ENCODE results near the gene GDF7. TPM values are rescaled to one million over a fixed set of nuclear protein-coding genes. Genes with fewer than 3 reads are reported as not detected.

The GDF7 gene
- polyA plus RNA-seq, 1 experiment = 0.32 TPM

- no peak for DNase-seq (ENCODE audit: low read depth)
- Histone ChIP-seq H3K36me3 (ENCODE audit: control insufficient read depth, insufficient read depth, low read length) (peaks cover 3% of the 10 kb centered on the region), H3K27me3 (ENCODE audit: control insufficient read depth, insufficient read depth, low read length) (no peaks in the 10 kb centered on the region), H3K4me3 (ENCODE audit: low read depth, low read length) (no peak overlapping the region)
- ChIA-PET CTCF (interaction anchor here (1.3 to 11.0 kb wide), 6 partner anchors 8 to 269 kb away, joined by 3 to 126 read pairs (median 6); partner anchors contain the start of gene GDF7), POLR2A (no interaction called here)
- TF ChIP-seq CTCF (IDR thresholded peaks at IDR 0.05; ENCODE audit: insufficient read depth, low read depth, low read length) = no peak
Observed at GRCh38 chr2:20647738-20648137, 19.2 kb upstream of the GDF7 start.

DNA sequence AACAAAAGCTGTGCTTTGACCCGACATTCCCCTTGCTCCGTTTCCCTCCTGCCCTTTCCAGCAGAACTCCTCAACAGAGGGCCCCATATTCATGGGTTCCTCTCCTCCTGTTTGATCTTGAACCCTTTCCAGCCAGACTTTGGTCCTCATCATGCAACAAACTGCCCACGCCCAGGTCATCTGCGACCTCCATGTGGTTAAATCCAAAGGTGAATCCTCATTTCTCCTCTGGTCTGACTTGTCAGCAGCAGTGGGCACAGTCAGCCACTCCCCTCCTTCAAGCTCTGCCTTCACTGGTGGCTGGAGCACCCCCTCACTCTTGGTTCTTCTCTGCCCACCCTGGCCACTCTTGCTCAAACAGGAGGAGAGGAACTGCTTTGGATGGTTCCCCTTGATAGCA is 18.7 kb upstream of the GDF7 start:
- H3K36me3 ChIP-seq (ENCODE audit: control insufficient read depth, insufficient read depth, low read length) = peaks cover 3% of the 10 kb centered on the region
- H3K27me3 ChIP-seq (ENCODE audit: control insufficient read depth, insufficient read depth, low read length) = no peaks in the 10 kb centered on the region
- H3K4me3 ChIP-seq (ENCODE audit: low read depth, low read length) = no peak overlapping the region
- DNase-seq (ENCODE audit: low read depth) = no peak
- CTCF ChIA-PET = interaction anchor here (1.3 to 11.0 kb wide), 6 partner anchors 8 to 269 kb away, joined by 3 to 126 read pairs (median 5); partner anchors contain the start of gene GDF7
- no peak for TF ChIP-seq CTCF (IDR thresholded peaks at IDR 0.05; ENCODE audit: insufficient read depth, low read depth, low read length)
- POLR2A ChIA-PET = no interaction called here

- no peak overlapping the region for H3K4me3 ChIP-seq (ENCODE audit: low read depth, low read length)
- H3K36me3 ChIP-seq (ENCODE audit: control insufficient read depth, insufficient read depth, low read length) = peaks cover 3% of the 10 kb centered on the region
- H3K27me3 ChIP-seq (ENCODE audit: control insufficient read depth, insufficient read depth, low read length) = no peaks in the 10 kb centered on the region
- POLR2A ChIA-PET = no interaction called here
- no peak for TF ChIP-seq CTCF (IDR thresholded peaks at IDR 0.05; ENCODE audit: insufficient read depth, low read depth, low read length)
- no peak for DNase-seq (ENCODE audit: low read depth)
- CTCF ChIA-PET = interaction anchor here (0.7 to 11.0 kb wide), 9 partner anchors 9 to 270 kb away, joined by 3 to 126 read pairs (median 5); partner anchors contain the start of gene GDF7
Observed at GRCh38 chr2:20648831-20649230, 18.1 kb upstream of the GDF7 start.

GRCh38 chr2:20649576-20649975 is 17.4 kb upstream of the GDF7 start:
- ChIA-PET CTCF (interaction anchor here (0.7 to 11.0 kb wide), 8 partner anchors 10 to 238 kb away, joined by 3 to 126 read pairs (median 4); partner anchors contain the start of gene GDF7), POLR2A (no interaction called here)
- TF ChIP-seq CTCF (IDR thresholded peaks at IDR 0.05; ENCODE audit: insufficient read depth, low read depth, low read length) = no peak
- Histone ChIP-seq H3K4me3 (ENCODE audit: low read depth, low read length) (no peak overlapping the region), H3K27me3 (ENCODE audit: control insufficient read depth, insufficient read depth, low read length) (peaks cover 2% of the 10 kb centered on the region; the same call in 1 of the 2 replicates), H3K36me3 (ENCODE audit: control insufficient read depth, insufficient read depth, low read length) (peaks cover 1% of the 10 kb centered on the region)
- no peak for DNase-seq (ENCODE audit: low read depth)

DNA sequence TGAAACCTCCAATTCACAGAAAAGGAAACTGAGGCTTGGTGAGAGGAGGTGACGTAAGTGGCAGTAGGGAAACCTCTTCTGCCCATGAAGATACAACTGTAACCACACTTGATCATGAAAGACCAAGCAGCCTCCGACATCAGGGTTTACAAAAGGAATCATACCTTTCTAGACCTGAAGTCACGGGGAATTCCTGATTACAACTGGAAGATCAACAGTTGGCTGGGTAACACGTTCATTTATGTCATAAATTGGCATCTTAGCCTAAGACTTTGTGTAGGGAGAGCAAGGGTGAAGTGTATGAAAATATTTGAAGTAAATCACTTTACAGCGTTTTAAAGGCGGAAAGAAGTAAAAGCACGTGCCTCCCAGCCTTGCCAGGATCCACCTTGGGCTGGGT is 17.0 kb upstream of the GDF7 start:
- Histone ChIP-seq H3K36me3 (ENCODE audit: control insufficient read depth, insufficient read depth, low read length) (no peaks in the 10 kb centered on the region; the same call in none of the 2 replicates), H3K4me3 (ENCODE audit: low read depth, low read length) (peak overlapping the region; percentile 88), H3K27me3 (ENCODE audit: control insufficient read depth, insufficient read depth, low read length) (peaks cover 2% of the 10 kb centered on the region; the same call in 1 of the 2 replicates)
- TF ChIP-seq CTCF (IDR thresholded peaks at IDR 0.05; ENCODE audit: insufficient read depth, low read depth, low read length) = no peak
- no peak for DNase-seq (ENCODE audit: low read depth)
- CTCF ChIA-PET = interaction anchor here (0.8 to 11.0 kb wide), 18 partner anchors 8 to 312 kb away, joined by 3 to 126 read pairs (median 6); partner anchors contain the start of gene GDF7
- POLR2A ChIA-PET = no interaction called here
